Frontal cortex (tissue), 4 donors: ENCODE data around the gene UQCC2. TPM values are rescaled to one million over a fixed set of nuclear protein-coding genes. Genes with fewer than 3 reads are reported as not detected.

Experiments
- DNase-seq, 2 donors: peaks; one replicate each; pipeline ENCODE4 v3.0.0; 2012; ENCODE audit warnings: low spot score in 2 of 2
- FAIRE-seq: peaks from 2 replicates; lab custom pipeline; 2012; peaks lifted over from hg19 to GRCh38; lab: Jason Lieb, UNC
- total RNA-seq: library from RNA; depleted of rRNA; stranded (reverse); fragments of >200 nt; gene quantifications from one replicate; pipeline ENCODE4 v1.2.3, GENCODE V29; 2014
- donor health status: control.
- donor health status: control.
- donor health status: control.

UQCC2 gene
- total RNA-seq, 1 donor from 2014 or later, result 19.6 TPM

DNA sequence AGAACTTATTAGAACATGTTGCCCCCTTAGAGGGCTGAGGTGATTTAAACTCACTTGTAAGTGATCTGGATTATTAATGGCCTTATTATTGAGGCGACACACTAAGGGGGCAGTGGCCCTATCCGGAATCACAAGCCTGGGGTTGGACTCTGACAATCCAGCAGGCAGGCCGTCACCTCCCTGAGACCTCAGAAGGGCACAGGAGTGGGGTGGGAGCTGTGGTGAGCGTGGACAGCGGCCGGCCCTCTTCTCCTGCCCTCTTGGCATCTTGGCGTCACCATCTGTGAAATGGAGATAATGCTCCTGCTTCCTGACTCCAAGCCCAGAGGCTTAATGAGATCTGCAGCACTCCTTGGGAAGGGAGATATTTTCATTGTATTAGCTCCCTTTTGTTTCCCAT lies 15.6 kb upstream of the UQCC2 start:
- no peak for DNase-seq
- FAIRE-seq, result no peak

DNA sequence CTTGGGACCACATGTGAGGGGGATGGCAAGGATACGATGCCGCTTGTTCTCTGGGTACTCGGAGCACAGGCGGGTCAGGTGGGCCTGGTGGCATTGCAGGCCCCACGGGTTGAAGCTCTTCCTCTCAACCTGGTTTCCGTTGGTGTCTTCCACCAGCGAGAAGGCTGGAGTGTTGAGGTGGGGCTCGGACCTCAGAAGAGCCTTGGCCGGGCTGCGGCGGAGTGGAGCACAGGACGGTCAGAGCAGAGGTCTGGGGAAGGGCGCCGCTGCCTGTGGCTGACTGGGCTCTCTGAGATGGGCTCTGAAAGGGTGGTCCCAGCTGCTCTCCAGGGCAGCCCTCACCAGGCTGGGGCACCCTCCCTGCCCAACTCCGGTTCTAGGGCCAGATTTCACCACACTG lies 15.2 kb upstream of the UQCC2 start:
- DNase-seq (no peak), FAIRE-seq (no peak)

DNA sequence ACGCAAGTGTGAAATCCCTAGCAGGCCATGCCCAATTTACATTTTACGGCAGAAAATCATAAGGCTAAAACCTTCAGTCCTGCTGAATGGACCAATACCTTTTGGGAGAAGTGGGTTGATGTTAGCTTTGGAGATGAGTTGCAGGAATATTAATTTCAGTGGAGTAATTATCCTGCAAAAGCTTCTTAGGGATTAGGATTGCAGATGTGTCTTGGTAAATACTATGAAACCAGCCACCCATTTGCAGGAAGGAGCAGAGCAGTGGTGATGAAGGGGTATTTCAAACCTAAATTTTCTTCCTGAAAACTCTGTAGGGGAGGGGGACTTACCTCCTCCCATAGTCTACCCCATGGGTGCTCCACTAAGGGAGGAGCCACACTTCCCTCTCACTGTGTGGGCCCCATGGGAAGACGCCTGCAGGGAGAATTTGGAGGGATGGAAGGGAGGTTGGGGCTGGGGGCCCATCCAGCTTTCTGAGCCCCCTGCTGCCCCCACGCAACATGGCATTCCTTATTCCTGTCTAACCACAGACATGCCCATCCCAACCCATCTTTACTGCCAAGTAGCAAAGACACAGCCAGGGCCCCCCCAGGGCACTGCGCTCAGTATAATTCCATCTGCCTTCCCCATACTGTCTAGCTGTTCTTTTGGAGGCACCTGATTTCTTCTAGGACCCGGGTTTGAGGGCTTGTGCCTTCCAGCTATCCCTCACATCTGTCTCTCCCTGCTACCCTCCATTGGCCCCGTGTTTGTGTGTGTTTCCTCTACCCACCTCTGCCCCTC lies 14.6 kb upstream of the UQCC2 start:
- no peak for FAIRE-seq
- DNase-seq, result no peak

DNA sequence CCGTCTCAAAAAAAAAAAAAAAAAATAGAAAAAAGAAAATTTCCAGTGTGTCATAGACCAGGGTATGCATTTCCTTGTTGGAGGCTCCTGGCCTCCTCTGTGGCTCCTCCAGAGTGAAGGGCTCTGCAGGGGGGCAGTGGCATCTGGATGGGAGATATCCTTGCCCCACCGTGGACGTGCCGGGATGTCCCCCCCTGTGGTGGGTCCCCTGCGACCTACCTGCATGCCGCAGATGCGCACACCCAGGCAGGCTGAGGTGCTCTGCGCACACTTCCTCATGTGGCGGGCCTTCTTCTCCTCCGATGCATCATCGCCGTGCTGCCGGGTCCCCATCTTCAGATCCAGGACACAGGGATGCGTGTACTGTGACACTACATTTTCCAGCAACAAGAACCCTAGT lies 13.7 kb upstream of the UQCC2 start:
- no peak for DNase-seq
- no peak for FAIRE-seq

DNA sequence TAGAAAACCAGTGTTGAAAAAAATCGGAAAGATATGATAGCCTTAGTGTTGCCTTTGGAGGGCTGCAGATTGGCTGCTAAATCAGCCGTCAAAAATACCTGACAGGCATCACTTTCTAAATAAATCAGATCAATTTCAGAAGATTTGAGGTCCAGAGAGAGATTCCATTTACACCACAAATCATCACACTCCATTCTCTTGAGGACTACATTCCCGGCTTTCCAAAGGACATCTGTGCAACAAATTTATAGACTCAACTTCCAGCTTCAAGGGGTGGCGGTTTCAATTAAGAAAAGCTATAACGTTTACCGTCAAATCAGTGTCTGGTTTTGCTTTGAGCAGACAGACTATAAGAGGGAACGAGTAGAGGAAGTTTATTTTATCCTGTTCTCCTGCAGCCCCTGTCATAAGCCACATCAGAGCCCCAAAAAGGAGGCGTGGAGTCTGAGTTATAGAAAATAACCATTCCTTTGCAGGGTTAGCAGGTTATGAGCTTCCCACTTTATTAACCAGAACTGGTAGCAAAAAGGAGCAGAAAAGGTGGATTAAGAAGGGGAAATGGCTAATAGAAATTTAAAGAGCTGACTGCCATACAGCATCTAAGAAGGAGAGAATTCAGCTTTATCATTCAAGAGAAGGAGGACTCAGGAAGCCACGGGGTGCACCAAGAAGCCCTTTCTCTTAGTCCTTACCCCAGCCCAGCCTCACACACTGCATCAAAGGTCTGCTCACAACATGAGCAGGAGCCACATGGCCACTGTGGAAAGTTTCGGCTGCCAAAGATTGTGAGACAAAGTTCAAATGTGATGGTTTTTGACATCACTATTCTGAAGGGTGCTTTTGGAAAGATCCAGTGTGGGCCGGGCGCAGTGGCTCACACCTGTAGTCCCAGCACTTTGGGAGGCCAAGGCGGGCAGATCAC lies 12.9 kb upstream of the UQCC2 start:
- no peak for DNase-seq
- no peak for FAIRE-seq

DNA sequence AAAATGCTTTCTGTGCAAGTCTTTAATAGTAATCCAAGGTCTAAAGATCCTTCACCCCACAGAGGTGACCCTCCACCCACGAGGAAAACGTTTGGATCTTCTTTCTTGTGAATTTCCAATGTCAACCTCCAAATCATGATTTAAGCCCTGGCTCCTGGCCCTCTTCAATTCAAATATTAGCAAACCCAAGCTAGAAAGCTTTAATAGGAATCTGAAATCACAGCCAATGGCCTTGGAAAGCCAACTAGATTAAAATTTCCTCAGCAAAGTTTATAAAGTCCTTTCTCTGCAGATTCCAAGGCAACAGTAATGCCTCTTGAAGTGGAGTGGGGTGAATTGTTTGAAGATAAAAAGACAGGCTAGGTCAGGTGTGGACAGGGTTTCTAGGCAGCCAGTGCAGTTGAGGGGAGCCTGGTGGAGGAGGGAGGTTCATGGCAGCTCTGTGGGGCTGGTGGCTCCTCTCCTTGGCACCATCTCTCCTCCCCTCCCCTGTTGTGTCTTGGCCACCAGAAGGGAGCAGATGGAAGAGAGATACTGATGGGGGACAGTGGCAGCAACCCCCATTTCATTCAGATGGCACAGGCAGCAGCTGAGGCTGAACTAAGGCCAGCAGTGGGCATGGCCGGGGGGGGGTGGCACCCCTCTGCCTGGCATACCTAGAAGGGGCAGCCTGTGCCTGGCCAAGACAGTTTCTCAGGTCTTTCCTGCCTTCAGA lies 12.0 kb upstream of the UQCC2 start:
- FAIRE-seq (no peak), DNase-seq (no peak)

DNA sequence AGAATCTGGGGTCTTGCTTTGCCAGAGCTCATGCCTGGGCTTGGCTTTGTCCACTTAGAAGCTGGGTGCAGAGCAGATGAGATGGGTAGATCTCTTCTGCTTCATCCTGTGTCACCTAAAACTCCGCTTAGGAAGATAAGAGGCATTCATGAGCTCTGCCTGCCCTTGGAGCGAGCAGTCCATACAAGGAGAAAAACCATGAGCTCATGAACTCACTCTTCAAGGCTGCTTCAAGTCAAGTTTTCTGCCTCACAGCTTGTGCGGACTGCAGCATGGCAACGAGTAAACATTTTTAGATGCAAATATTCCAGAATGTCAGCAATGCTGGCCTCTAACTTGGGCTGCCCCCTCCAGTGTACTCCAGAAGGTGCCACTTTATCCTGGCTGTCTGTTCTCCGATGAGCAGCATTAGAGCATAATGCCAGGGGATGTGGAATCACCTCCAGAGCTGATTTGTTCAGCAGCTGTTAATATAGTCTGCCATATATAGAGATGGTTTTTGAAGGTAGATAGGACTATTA lies 10.7 kb upstream of the UQCC2 start:
- DNase-seq, result no peak
- no peak for FAIRE-seq

DNA sequence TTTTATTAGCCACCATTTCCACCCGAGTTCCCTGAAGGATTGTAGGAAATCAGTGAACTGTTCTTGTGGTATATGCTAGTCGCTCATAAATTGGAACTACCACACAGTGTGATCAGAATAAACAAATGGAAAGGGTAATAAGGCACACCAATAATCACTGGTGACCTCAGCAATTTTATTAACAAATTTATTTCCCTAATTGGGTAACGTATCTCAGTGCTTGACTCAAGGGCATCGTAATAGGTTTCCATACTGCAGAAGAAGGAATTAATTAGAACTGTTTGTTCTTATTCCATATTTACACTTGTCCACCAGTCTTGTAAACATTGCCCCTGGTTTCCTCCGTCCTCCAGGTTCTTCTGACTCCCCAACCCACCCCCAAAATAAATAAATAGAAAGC lies 10.0 kb upstream of the UQCC2 start:
- FAIRE-seq (no peak), DNase-seq (no peak)

DNA sequence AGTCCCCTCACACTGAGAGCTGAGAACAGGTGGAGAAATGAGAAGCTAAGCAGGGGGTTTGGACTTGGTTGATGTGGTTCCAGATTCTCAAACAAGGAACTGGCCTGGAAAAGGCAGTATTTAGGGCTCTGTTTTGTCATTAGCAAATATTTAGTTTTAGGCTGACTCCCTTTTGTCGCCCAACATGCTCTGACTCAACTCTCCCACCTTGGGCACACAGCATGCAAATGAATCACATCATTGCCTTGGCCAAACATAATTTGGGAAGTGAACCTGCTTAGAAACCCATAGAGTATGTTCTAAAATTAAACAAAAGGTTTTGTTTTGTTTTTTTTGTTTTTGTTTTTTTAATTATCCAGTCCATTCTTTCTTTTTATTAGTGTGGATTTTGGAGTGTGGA lies 9.5 kb upstream of the UQCC2 start:
- FAIRE-seq (no peak), DNase-seq (no peak)

DNA sequence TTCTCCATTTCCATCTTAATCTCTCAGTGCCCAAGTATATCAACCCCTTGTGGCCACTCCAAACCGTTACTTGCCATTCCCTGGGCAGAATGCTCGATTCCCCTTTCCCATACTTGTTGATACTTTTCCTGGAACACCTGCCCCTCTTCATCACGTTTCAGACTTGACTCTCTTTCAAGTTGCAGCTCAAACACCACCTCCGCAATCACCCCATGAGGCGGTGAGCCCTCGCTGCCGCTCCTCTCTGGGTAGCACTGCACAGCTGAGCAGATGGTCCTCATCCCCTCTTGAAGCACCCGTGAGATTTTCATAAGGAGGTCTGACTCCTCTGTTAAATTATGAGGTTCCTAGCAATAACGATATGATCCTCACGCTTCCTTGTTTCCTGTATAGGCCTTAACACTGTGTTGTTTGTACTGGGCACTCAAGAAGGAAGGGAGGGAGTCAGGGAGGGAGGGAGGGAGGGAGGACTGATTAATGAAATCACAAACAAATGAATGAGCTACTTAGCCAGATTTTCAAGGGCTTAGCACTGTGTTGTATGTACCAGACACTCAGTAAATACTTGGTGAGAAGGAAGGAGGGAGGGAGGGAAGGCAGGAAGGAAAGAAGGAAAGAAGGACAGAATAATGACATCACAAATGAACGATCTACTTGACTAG lies 8.0 kb upstream of the UQCC2 start:
- FAIRE-seq (no peak), DNase-seq (no peak)

DNA sequence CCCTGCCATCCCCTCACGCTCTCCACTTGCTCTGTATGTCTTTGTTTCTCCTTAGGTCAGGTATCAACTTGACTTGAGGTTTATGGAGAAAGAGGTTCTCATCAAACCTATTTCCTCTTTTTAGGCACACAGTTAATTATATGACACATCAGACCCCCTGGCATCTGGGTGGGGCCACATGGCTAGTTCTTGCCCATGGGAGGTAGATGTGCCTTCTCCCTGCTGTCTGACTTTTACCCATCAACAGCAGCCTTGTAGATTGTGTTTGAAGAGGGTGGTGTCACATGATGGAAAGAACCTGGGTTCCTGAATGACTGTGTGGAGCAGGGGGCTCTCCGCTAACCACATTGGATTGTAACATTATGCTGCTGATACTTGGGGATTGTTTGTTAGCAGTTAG lies 7.2 kb upstream of the UQCC2 start:
- DNase-seq (no peak), FAIRE-seq (no peak)

DNA sequence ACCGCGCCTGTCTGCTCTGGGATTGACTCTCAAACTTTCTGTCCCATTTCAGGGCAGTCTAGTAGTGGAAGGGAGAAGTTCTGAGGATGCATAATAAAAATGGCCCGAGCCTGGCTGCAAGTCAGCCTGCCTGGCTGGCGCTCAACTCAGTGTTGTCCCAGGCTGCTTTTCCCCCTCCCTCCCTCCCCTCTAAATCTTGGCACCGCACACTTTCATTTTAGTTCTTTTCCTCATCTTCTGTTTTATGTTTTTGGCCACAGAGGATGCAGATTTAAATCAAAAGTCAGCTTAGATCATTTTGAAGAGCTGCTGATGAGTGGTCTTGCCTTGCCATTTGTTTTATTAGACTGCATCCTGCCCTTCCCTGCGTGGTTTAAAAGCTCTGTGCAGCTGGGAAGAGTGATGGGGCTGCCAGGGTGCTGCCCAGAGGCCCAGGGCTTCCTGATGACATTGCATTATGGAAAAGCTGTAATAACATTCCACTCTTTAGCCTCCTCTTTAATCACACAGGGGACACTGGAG lies 6.5 kb upstream of the UQCC2 start:
- DNase-seq (no peak), FAIRE-seq (no peak)

DNA sequence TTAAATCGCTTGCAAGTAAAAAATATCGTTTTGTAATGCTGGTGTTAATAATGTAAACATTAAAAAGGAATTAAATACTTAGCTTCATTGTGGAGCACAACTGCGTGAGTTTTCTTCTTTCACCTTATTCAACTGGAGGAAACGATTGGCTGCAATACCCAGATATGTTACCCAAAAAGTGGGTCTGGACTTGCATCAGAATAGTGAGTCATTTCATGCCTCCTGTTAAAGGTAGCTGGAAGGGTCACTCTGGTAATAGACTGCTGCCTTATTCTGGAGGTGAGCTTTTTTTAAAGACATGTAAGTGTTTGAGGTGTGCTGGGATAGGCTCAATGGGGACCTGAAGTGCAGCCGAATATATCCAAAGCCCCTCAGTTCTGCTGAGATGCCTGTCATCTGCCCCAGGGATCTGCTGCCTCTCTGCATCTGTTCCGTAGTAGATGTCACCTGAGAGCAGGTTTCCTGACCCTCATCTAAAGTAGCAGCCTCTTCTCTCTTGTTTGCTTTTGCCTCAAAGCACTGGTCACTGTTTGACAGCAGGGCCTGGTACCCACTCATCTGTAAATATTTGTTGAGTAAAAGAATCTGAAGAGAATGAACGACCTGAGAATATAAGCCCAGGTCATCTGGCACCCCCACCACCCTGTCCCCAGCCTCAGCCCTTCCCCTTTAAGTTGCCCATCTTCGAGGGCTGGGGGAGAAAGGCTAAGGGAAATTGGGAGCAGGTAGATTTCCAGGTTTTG lies 5.6 kb upstream of the UQCC2 start:
- DNase-seq (no peak), FAIRE-seq (no peak)

DNA sequence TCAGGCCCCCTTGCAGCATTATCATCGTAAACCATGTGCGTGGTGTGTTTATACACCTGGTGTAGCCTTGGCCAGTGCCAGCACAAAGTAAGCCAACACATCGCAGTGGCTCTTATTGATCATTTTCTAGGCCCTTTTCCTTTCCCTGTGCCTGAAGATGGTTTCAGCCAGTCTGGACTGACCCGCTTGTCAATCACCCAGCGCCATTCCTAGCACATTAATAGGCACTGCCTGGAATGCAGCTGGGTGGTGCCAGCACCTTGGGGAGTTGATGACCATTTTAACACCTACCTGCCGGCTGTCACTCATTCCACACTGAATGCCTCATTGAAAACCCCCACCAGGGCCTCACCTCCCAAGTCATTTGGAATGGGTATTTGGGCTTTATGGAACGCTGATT lies 4.9 kb upstream of the UQCC2 start:
- FAIRE-seq, result no peak
- DNase-seq, result no peak

DNA sequence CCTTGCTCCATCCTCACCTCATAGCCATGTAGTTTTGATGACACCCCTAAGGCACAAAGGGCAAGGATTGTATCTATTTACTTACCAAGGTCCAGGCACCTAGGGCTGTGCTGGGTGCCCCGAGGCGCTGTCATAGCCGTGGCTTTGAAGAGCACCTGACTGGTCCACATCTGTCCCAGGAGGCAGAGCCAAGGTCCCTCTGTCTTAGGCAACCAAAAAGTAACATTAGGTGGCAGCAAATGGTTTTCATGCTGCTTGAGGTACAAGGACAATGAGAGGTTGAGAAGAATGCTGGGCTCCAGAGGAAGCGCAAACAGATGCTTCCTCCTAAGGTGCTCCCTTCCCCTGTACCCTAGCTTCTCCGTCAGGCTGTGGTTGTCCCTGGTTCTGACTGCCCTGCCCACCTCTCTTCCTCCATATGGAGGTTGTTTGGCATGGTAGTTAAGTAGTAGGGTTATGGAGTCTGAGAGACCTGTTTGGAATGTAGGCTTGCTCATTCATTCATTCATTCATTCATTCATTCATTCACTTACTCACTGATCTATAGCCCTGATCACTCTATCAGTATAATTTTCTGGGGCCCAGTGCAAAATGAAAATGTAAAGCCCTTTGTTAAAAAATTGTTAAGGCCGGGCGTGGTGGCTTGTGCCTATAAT lies 3.0 kb upstream of the UQCC2 start:
- FAIRE-seq, result no peak
- DNase-seq, result no peak

DNA sequence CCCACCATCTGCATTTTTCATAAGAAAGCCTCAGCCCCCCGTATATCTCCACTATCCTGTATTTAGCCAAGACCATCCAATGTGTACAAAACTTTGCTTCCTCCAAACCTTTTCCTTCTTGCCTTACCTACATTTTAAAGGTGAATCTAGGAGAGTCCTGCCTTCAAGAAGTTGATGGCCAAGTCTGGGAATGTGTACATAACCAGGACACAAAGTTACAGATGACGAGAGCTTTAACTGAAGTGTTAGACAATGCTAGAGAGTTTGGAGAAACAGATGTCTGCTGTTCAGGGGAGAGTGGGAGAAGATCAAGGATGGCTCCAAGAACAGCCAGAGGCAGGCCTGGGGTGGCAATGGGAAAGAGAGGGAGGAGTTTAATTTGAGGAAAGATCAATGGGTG lies 2.3 kb upstream of the UQCC2 start:
- no peak for DNase-seq
- FAIRE-seq, result no peak

DNA sequence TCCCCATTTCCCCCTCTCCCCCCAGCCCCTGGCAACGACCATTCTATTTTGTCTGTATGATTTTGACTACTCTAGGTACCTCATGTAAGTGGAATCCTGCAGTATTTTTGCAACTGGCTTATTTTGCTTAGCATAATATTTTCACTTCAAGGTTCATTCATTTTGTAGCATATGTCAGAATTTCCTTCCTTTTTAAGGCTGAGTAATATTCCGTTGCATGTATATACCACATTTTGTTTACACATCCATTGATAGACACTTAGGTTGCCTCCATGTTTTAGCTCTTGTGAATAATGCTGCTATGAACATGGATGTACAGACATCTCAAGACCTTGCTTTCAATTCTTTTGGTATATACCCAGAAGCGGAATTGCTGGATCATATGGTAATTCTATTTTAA lies 1.4 kb upstream of the UQCC2 start:
- FAIRE-seq (no peak), DNase-seq (no peak)

DNA sequence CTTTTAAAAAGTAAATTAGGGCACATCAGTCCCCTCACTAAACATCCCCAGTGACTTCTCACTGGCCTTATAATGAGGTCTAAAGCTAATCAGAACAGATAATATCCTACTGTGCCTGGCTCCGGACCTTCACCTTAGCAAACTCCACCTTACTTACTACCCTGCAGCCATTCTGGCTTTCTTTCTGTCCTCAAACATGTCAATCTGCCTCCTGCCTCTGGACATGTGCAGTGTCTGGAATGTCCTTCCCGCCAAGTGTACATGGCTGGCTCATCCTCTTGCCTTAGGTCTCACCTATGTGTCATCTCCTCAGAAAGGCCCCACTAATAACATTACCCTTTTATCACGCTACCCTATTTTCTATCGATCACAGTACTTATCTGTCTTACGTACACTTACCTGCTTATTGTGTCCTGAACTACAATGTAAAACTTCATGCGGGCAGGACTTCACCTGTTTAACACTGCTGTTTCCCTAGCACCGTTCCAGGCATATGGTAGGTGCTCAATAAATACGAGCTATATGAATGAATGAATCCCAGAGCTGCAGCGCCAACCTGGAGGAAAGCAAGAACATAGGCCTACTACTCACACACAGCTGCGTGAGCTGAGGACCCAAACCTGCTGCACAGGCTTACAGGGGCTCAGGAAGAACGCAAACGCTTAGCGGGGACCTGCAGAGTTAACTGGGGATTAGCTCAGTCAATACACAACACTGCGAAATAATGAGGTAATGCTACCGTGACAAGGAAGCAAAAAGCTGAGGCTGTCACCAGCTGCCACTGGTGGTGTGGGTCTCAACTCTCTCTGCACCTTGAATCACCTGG lies 991 bp downstream of the UQCC2 start:
- FAIRE-seq (no peak), DNase-seq (no peak)
